Osteocyte (in vitro differentiated cells): ENCODE results near the gene TUBE1. TPM values are rescaled to one million over a fixed set of nuclear protein-coding genes. Genes with fewer than 3 reads are reported as not detected.

Source experiments
- DNase-seq: peaks from one replicate; pipeline ENCODE4 v3.0.0; 2021; ENCODE audit warnings: mixed read lengths; ENCODE audit not compliant: unreplicated experiment; ENCODE audit errors: extremely low spot score
- H3K27ac Mint-ChIP-seq: one replicate; pipeline ENCODE4 v1.8.0; 2021; ENCODE audit warnings: mild to moderate bottlenecking, mixed read lengths; ENCODE audit not compliant: unreplicated experiment
- H3K27me3 Mint-ChIP-seq: one replicate; pipeline ENCODE4 v1.8.0; 2021; ENCODE audit warnings: mixed read lengths; ENCODE audit not compliant: unreplicated experiment
- H3K36me3 Mint-ChIP-seq: one replicate; pipeline ENCODE4 v1.8.0; 2021; ENCODE audit warnings: mixed read lengths; ENCODE audit not compliant: unreplicated experiment
- H3K4me1 Mint-ChIP-seq: one replicate; pipeline ENCODE4 v1.8.0; 2021; ENCODE audit warnings: mixed read lengths; ENCODE audit not compliant: unreplicated experiment
- H3K4me3 Mint-ChIP-seq: one replicate; pipeline ENCODE4 v1.8.0; 2021; ENCODE audit warnings: mild to moderate bottlenecking, moderate library complexity, mixed read lengths; ENCODE audit not compliant: unreplicated experiment
- H3K9me3 Mint-ChIP-seq: one replicate; pipeline ENCODE4 v1.8.0; 2021; ENCODE audit warnings: mixed read lengths; ENCODE audit not compliant: unreplicated experiment
- total RNA-seq: library from RNA; stranded (reverse); gene quantifications from 2 replicates; pipeline ENCODE4 v1.2.1, GENCODE V29; 2021
- TF ChIP-seq, protein P1 (sequence below): fragments of 200-600 bp; sonication (generic); IDR thresholded peaks from 2 replicates; pipeline ENCODE4 v1.5.0; 2021; ENCODE audit warnings: antibody characterized with exemption, mild to moderate bottlenecking, moderate library complexity

The TUBE1 gene
- total RNA-seq, 1 donor from 2014 or later: 27.6 TPM

DNA sequence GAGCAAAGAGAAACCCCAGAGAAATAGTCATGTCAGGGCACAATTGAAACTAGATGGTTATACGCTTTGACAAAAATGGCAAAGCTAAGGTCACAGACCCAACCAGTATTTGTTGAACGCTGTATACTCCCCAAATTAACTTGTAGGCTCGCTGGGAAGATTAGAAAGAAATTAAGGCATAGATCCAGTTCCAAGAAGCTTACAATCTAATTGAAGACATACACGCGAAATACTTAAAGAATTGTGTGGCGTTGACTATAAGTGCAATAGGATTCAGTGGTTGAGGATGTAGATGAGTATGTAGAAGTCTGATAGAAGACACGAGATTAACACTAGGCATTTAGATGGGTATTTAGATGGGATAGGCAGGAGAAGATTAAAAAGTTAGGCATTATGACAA, 634 bp upstream of the TUBE1 start:
- Mint-ChIP-seq H3K4me1 (peaks cover 4% of the 10 kb centered on the region), H3K27me3 (peaks cover 4% of the 10 kb centered on the region), H3K36me3 (peaks cover 17% of the 10 kb centered on the region), H3K4me3 (no peak overlapping the region), H3K27ac (no peak overlapping the region), H3K9me3 (no peaks in the 10 kb centered on the region)
- DNase-seq: no peak
- TF ChIP-seq, protein P1, sequence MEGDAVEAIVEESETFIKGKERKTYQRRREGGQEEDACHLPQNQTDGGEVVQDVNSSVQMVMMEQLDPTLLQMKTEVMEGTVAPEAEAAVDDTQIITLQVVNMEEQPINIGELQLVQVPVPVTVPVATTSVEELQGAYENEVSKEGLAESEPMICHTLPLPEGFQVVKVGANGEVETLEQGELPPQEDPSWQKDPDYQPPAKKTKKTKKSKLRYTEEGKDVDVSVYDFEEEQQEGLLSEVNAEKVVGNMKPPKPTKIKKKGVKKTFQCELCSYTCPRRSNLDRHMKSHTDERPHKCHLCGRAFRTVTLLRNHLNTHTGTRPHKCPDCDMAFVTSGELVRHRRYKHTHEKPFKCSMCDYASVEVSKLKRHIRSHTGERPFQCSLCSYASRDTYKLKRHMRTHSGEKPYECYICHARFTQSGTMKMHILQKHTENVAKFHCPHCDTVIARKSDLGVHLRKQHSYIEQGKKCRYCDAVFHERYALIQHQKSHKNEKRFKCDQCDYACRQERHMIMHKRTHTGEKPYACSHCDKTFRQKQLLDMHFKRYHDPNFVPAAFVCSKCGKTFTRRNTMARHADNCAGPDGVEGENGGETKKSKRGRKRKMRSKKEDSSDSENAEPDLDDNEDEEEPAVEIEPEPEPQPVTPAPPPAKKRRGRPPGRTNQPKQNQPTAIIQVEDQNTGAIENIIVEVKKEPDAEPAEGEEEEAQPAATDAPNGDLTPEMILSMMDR: no peak

DNA sequence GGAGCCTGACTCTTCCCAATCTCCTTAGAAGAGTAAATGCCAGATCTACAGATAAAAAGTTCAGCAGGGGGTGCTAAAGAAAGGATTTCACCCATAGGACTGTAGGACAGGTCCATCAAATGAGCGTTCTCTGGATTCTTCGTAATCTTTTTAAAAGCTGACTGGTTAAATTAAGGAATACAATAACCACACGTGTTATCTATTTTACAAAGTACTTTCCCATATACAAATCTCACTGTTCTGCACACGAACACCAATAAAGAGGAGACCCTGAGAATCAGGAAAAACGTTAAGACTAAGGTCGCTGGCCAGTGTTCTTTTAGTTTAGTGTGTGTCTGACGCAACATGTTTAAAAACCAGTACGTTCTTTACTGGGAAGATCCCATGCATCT, 542 bp downstream of the TUBE1 start:
- TF ChIP-seq, protein P1: peak; percentile 56
- H3K27me3 Mint-ChIP-seq: no peaks in the 10 kb centered on the region

DNA sequence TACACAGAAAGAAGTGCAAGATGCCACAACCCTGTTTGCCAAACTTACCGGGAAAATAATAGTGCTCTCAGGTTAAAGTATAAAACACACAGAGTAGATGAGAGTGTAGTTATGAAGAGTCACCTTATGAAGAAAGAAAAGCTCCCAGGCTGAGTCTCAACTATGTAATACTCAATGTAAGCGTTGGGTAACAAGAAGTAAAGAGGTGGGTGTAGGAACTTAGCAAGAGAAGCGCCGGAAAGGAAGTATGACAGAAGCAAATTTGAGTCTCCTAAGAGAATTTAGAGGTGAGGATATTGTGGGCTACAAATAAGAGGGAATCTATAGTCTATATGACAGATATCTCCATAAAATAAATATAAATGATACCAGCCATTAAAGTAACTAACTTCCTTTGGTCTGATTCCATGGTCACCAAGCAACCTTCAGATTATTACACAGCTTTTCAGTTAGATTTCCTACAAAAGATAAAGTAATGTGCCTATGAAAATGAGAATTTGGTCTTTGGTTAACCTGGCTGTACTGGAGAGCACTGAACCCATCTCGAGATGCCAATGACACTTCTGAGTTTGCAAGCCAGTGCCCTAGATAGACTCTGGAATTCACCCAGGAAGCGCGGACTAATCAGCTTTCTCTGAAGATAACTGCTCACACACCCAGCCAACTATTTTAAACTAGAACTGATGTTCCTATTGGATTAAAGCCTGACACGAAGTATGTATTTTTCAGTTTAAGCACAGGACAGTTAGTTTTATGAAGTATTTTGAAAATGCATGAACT, 1.8 kb downstream of the TUBE1 start:
- no peaks in the 10 kb centered on the region for H3K9me3 Mint-ChIP-seq
- no peak overlapping the region for H3K27ac Mint-ChIP-seq
- TF ChIP-seq, protein P1: no peak
- peaks cover 4% of the 10 kb centered on the region for H3K4me1 Mint-ChIP-seq
- no peaks in the 10 kb centered on the region for H3K27me3 Mint-ChIP-seq
- H3K4me3 Mint-ChIP-seq: peak overlapping the region; percentile 23
- peaks cover 14% of the 10 kb centered on the region for H3K36me3 Mint-ChIP-seq
- DNase-seq: no peak

More for the DNA sequence above, 542 bp downstream of the TUBE1 start:
- H3K9me3 Mint-ChIP-seq: no peaks in the 10 kb centered on the region
- no peak for DNase-seq
- peaks cover 4% of the 10 kb centered on the region for H3K4me1 Mint-ChIP-seq
- H3K4me3 Mint-ChIP-seq: no peak overlapping the region
- H3K27ac Mint-ChIP-seq: no peak overlapping the region
- H3K36me3 Mint-ChIP-seq: peaks cover 15% of the 10 kb centered on the region

DNA sequence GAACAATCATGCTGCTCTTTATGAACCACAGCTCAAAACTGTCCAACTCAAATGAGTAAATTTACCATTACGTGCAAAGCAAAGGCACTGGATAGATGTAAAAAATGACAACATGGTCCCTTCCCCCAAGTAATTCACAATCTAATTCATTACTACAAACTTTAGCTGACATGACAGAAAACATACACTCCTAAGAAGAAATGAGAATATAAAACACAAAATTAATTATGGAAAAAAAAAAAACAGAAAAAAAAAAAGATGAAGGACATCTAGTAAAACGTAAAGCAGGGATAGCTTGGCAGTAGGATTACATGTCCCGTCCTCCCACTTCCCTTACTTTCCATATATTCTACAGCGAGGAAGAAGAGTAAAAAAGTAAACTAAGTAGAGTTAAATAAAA, 5.7 kb downstream of the TUBE1 start:
- Mint-ChIP-seq H3K4me3 (no peak overlapping the region), H3K4me1 (peaks cover 4% of the 10 kb centered on the region), H3K9me3 (no peaks in the 10 kb centered on the region), H3K36me3 (peaks cover 37% of the 10 kb centered on the region), H3K27ac (no peak overlapping the region), H3K27me3 (no peaks in the 10 kb centered on the region)
- no peak for DNase-seq
- TF ChIP-seq, protein P1: no peak

DNA sequence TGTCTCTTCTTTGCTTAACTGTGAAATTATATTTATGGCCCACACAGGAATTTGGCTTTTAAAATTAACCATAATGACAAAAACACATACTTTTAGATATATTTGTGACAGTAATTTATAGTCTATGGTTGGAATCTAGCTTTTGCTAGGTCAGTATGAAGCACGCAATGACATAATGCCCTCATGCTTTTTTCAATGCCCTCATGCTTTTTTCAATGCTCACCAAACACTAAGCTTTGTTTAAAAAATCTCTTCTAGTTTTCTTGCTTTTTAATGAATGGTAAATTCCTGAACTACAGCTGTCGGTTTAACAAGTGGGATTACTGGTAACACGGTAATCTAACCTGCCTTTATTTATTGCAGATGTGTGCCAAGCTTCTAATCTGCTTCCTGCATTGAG, 20.7 kb downstream of the TUBE1 start:
- Mint-ChIP-seq H3K9me3 (no peaks in the 10 kb centered on the region), H3K4me3 (no peak overlapping the region), H3K36me3 (peaks cover 8% of the 10 kb centered on the region), H3K4me1 (no peaks in the 10 kb centered on the region), H3K27ac (no peak overlapping the region), H3K27me3 (no peaks in the 10 kb centered on the region)
- no peak for DNase-seq
- TF ChIP-seq, protein P1: no peak
